ENCODE results near the gene PLEKHH2.

PLEKHH2 gene

DNA sequence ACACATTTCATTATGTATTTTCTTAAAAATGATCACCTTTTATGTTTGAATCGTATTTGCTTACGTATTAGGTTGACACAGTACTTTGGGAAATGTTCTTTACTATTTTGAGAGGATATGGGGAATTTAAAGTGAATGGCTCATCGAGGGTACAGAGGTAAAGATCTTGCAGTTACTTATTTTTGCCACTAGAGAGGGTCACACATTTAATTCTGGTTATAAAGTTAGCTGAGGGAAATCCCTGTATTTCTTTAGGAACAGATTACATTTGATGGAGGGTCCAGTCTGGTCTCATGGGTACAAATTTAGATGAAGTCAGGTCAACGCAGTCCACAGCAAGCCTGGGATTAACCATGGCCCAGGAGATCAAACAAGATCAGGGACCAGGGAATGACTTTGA is 161.2 kb downstream of the PLEKHH2 start:
- no peak for TF ChIP-seq ZFX (IDR thresholded peaks at IDR 0.05)
- TF ChIP-seq, protein P1, sequence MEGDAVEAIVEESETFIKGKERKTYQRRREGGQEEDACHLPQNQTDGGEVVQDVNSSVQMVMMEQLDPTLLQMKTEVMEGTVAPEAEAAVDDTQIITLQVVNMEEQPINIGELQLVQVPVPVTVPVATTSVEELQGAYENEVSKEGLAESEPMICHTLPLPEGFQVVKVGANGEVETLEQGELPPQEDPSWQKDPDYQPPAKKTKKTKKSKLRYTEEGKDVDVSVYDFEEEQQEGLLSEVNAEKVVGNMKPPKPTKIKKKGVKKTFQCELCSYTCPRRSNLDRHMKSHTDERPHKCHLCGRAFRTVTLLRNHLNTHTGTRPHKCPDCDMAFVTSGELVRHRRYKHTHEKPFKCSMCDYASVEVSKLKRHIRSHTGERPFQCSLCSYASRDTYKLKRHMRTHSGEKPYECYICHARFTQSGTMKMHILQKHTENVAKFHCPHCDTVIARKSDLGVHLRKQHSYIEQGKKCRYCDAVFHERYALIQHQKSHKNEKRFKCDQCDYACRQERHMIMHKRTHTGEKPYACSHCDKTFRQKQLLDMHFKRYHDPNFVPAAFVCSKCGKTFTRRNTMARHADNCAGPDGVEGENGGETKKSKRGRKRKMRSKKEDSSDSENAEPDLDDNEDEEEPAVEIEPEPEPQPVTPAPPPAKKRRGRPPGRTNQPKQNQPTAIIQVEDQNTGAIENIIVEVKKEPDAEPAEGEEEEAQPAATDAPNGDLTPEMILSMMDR (conservative IDR thresholded peaks at IDR 0.05), result peak; percentile 44

DNA sequence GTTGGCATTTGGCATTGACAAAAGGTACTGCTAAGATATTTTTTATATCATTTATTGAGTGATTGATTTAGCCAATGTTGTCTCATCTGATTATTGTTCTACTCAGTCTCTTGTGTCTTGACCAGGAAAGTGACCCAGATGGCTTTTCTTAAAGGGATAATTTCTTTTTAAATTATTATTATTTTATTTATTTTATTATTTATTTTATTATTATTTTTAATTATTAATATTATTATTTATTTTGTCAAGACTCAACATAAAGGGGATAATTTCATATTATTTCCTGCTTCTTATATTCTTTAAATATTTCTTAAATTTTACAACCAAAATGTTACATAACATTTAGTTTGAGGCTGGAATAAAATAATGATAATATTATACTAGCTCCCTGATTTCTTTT is 163.8 kb downstream of the PLEKHH2 start:
- TF ChIP-seq ZFX (IDR thresholded peaks at IDR 0.05), result no peak
- TF ChIP-seq, protein P1 (conservative IDR thresholded peaks at IDR 0.05), result no peak
- no peak overlapping the region for H3K27ac ChIP-seq

More for the DNA sequence above, 161.2 kb downstream of the PLEKHH2 start:
- no peak overlapping the region for H3K27ac ChIP-seq

DNA sequence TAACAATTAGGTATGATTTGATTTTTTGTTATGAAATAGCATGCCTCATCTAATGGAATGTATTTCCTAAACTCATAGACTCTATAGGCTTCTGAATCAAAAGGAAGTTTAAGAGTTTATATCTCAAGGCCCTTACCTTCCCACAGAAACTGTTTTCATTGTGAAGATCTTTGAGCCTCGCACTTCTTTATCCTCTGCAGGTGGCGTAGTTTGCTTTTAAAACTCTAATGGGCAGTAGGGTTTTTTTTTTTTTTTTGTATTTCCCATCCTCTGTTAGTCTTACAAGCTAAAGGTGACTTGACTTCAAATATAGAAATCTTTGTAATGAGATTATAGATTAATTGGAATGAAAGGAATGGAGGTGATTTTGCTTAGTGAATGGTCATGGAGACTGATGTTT is 165.1 kb downstream of the PLEKHH2 start:
- no peak overlapping the region for H3K27ac ChIP-seq
- TF ChIP-seq ZFX (IDR thresholded peaks at IDR 0.05), result no peak
- TF ChIP-seq, protein P1 (conservative IDR thresholded peaks at IDR 0.05), result no peak

DNA sequence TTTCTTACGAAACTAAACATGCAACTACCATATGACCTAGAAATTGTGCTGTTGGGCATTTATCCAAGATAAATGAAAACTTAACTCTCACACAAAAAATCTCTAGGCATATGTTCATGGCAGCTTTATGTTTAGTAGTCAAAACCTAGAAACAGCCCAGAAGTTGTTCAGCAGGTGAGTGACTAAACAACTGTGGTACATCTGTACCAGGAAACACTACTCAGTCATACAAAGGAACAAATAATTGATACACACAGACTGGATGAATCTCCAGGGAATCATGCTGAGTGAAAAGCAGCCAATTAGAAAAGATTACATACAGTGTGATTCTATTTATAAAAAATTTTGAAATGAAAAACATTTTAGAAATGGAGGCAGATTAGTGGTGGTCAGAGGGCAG is 166.1 kb downstream of the PLEKHH2 start:
- TF ChIP-seq ZFX (IDR thresholded peaks at IDR 0.05), result no peak
- TF ChIP-seq, protein P1 (conservative IDR thresholded peaks at IDR 0.05), result no peak
- H3K27ac ChIP-seq, result no peak overlapping the region

DNA sequence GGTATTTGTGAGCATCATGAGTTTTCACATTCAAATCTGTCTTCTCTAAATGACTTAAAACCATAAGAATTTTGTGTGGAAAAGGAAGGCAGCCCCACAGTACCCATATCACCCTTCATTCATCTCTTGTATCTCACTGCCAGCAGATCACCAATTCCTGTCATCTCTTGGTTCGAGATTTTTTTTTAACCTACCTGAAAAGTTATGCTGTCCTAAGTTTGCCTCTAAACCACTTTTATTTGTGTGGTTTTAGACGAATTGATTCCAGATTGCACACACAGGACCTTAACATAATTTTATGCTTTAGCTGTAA is 169.6 kb downstream of the PLEKHH2 start:
- TF ChIP-seq, protein P1 (conservative IDR thresholded peaks at IDR 0.05), result no peak
- TF ChIP-seq ZFX (IDR thresholded peaks at IDR 0.05), result no peak
- H3K27ac ChIP-seq, result no peak overlapping the region

DNA sequence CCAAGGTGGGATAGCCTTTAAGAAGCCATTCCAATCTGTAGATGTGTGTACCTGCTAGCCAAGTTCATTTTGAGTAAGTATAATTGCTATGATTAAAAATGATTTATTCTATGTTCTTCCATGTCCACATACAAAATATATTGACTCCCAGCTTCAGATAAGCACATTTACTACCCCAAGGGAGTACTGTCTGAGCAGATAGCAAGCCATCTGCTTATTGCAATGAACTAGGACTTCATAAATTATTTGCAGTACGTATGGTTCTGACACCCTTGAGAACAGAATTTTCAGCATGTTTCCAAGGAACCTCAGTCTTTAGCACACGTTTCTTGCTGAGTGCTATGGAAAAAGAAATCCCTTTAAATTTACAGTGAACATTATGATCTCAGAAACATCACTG is 173.4 kb downstream of the PLEKHH2 start:
- TF ChIP-seq, protein P1 (conservative IDR thresholded peaks at IDR 0.05), result no peak
- TF ChIP-seq ZFX (IDR thresholded peaks at IDR 0.05), result no peak
- H3K27ac ChIP-seq, result no peak overlapping the region

DNA sequence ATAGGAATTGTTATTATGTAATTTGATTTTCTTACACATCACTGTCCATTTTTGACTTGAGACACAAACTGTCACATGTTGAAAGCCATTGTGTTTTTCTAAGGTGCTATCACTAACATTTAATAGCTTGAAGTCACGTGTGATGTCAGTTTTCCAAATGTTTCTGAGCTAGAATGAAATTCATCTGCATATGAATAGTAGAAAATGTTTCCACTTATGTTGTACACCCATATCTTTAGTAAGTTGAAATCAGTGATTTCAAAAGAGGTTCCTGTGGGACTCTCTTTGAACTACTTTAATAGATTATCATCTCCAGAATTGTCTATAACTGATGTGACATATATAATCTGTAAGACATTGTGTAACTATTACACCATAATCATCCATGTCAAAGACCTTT is 173.8 kb downstream of the PLEKHH2 start:
- no peak overlapping the region for H3K27ac ChIP-seq
- no peak for TF ChIP-seq ZFX (IDR thresholded peaks at IDR 0.05)
- TF ChIP-seq, protein P1 (conservative IDR thresholded peaks at IDR 0.05), result no peak

Data from C4-2B (cell line).